HepG2 (cell line): ENCODE measurements around the gene SKP2. TPM values are rescaled to one million over a fixed set of nuclear protein-coding genes. Genes with fewer than 3 reads are reported as not detected.

Experiments
- CBX1 ChIP-seq: IDR thresholded peaks from one replicate; pipeline ENCODE4 v1.6.1; 2016; ENCODE audit warnings: antibody characterized with exemption, low read depth
- HOXA7 ChIP-seq: sonication (generic); formaldehyde crosslinking; IDR thresholded peaks from 2 replicates; pipeline ENCODE4 v1.8.1; 2022; ENCODE audit warnings: mild to moderate bottlenecking, missing genetic modification reagents, moderate library complexity
- NFKB2 ChIP-seq: sonication (generic); formaldehyde crosslinking; IDR thresholded peaks from 2 replicates; pipeline ENCODE4 v1.4.0; 2020; ENCODE audit warnings: missing genetic modification reagents, borderline replicate concordance
- NFYB ChIP-seq: sonication (generic); formaldehyde crosslinking; IDR thresholded peaks from 2 replicates; pipeline ENCODE4 v1.4.0; 2020; ENCODE audit warnings: missing genetic modification reagents
- SP2 ChIP-seq: sonication (generic); formaldehyde crosslinking; IDR thresholded peaks from 2 replicates; pipeline ENCODE4 v1.5.1; 2020; ENCODE audit warnings: mild to moderate bottlenecking, missing genetic modification reagents
- ZBED4 ChIP-seq: sonication (generic); formaldehyde crosslinking; IDR thresholded peaks from 2 replicates; pipeline ENCODE4 v1.4.0; 2020; ENCODE audit warnings: missing genetic modification reagents, borderline replicate concordance
- ZNF121 ChIP-seq: sonication (generic); formaldehyde crosslinking; IDR thresholded peaks from 2 replicates; pipeline ENCODE4 v1.5.0; 2020; ENCODE audit warnings: mild to moderate bottlenecking, missing genetic modification reagents
- ZNF710 ChIP-seq: sonication (generic); formaldehyde crosslinking; IDR thresholded peaks from 2 replicates; pipeline ENCODE4 v1.5.0; 2020; ENCODE audit warnings: mild to moderate bottlenecking, missing genetic modification reagents, borderline replicate concordance
- ZSCAN12 ChIP-seq: sonication (generic); formaldehyde crosslinking; IDR thresholded peaks from 2 replicates; pipeline ENCODE4 v1.9.0; 2021; ENCODE audit warnings: mild to moderate bottlenecking, missing genetic modification reagents
- polyA plus RNA-seq, 8 experiments: library from polyadenylated mRNA; depleted of rRNA in 3 of 8; stranded (reverse) in 7 of 8; unstranded in 1 of 8; fragments of >200 nt; fragmentation: Illumina TruSeq in 4 of 8; extraction: Trizol in 4 of 8; gene quantifications; 2 replicates each; pipeline versions ENCODE4 v1.2.1 to v1.2.3, GENCODE V29; 2011 to 2016; ENCODE audit warnings: low read depth in 4 of 8, missing spikeins in 1 of 8, mixed read lengths in 1 of 8; ENCODE audit not compliant: insufficient read depth in 1 of 8
- total RNA-seq, 5 experiments: library from RNA; depleted of rRNA; stranded (reverse); fragments of >200 nt; fragmentation: Illumina TruSeq; extraction: Trizol; gene quantifications; 2 replicates each; pipeline ENCODE4 v1.2.3, GENCODE V29; 2016; ENCODE audit warnings: low read depth in 1 of 5
- TF ChIP-seq, protein P1 (sequence below): sonication (generic); formaldehyde crosslinking; IDR thresholded peaks from 2 replicates; pipeline ENCODE4 v1.4.0; 2020; ENCODE audit warnings: missing genetic modification reagents, borderline replicate concordance
- TF ChIP-seq, protein P2 (sequence below): fragments of 450-650 bp; IDR thresholded peaks from 2 replicates; pipeline ENCODE4 v1.6.1; 2016
- TF ChIP-seq, protein P3 (sequence below): sonication (generic); formaldehyde crosslinking; IDR thresholded peaks from 2 replicates; pipeline ENCODE4 v1.4.0; 2020; ENCODE audit warnings: missing genetic modification reagents

Gene SKP2
- total and polyA plus RNA-seq, 2 of the 13 experiments (the other 11 are each of a cell fraction or from before 2014, with no cell fraction given) = 29.6 to 84.1 TPM

GRCh38 chr5:36151434-36152323 lies at the start of gene SKP2, which contains the start of gene LMBRD2 (continued):
- TF ChIP-seq, protein P1, sequence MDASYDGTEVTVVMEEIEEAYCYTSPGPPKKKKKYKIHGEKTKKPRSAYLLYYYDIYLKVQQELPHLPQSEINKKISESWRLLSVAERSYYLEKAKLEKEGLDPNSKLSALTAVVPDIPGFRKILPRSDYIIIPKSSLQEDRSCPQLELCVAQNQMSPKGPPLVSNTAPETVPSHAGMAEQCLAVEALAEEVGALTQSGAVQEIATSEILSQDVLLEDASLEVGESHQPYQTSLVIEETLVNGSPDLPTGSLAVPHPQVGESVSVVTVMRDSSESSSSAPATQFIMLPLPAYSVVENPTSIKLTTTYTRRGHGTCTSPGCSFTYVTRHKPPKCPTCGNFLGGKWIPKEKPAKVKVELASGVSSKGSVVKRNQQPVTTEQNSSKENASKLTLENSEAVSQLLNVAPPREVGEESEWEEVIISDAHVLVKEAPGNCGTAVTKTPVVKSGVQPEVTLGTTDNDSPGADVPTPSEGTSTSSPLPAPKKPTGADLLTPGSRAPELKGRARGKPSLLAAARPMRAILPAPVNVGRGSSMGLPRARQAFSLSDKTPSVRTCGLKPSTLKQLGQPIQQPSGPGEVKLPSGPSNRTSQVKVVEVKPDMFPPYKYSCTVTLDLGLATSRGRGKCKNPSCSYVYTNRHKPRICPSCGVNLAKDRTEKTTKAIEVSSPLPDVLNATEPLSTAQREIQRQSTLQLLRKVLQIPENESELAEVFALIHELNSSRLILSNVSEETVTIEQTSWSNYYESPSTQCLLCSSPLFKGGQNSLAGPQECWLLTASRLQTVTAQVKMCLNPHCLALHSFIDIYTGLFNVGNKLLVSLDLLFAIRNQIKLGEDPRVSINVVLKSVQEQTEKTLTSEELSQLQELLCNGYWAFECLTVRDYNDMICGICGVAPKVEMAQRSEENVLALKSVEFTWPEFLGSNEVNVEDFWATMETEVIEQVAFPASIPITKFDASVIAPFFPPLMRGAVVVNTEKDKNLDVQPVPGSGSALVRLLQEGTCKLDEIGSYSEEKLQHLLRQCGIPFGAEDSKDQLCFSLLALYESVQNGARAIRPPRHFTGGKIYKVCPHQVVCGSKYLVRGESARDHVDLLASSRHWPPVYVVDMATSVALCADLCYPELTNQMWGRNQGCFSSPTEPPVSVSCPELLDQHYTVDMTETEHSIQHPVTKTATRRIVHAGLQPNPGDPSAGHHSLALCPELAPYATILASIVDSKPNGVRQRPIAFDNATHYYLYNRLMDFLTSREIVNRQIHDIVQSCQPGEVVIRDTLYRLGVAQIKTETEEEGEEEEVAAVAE (CRISPR knock-in tag) = peak; percentile 81; the same call in 1 of the 2 replicates
- TF ChIP-seq HOXA7 (no peak), NFKB2 (CRISPR knock-in tag) (peak; percentile 32; the same call in 1 of the 2 replicates), ZBED4 (0 out of 2 replicates have a peak, but pooled peaks have one; percentile 37), ZNF121 (CRISPR knock-in tag) (peak; percentile 71; the same call in 1 of the 2 replicates), ZNF710 (CRISPR knock-in tag) (peak; percentile 58; the same call in 1 of the 2 replicates), SP2 (CRISPR knock-in tag) (peak; percentile 75), CBX1 (peak; percentile 54), ZSCAN12 (CRISPR knock-in tag) (0 out of 2 replicates have a peak, but pooled peaks have one; percentile 30), NFYB (CRISPR knock-in tag) (peak; percentile 50)
- TF ChIP-seq, protein P2, sequence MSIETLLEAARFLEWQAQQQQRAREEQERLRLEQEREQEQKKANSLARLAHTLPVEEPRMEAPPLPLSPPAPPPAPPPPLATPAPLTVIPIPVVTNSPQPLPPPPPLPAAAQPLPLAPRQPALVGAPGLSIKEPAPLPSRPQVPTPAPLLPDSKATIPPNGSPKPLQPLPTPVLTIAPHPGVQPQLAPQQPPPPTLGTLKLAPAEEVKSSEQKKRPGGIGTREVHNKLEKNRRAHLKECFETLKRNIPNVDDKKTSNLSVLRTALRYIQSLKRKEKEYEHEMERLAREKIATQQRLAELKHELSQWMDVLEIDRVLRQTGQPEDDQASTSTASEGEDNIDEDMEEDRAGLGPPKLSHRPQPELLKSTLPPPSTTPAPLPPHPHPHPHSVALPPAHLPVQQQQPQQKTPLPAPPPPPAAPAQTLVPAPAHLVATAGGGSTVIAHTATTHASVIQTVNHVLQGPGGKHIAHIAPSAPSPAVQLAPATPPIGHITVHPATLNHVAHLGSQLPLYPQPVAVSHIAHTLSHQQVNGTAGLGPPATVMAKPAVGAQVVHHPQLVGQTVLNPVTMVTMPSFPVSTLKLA = peak; percentile 60; the same call in 1 of the 2 replicates
- TF ChIP-seq, protein P3, sequence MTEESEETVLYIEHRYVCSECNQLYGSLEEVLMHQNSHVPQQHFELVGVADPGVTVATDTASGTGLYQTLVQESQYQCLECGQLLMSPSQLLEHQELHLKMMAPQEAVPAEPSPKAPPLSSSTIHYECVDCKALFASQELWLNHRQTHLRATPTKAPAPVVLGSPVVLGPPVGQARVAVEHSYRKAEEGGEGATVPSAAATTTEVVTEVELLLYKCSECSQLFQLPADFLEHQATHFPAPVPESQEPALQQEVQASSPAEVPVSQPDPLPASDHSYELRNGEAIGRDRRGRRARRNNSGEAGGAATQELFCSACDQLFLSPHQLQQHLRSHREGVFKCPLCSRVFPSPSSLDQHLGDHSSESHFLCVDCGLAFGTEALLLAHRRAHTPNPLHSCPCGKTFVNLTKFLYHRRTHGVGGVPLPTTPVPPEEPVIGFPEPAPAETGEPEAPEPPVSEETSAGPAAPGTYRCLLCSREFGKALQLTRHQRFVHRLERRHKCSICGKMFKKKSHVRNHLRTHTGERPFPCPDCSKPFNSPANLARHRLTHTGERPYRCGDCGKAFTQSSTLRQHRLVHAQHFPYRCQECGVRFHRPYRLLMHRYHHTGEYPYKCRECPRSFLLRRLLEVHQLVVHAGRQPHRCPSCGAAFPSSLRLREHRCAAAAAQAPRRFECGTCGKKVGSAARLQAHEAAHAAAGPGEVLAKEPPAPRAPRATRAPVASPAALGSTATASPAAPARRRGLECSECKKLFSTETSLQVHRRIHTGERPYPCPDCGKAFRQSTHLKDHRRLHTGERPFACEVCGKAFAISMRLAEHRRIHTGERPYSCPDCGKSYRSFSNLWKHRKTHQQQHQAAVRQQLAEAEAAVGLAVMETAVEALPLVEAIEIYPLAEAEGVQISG = peak; percentile 89
